ENCODE measurements around the gene KIF16B. TPM values are rescaled to one million over a fixed set of nuclear protein-coding genes. Genes with fewer than 3 reads are reported as not detected.

Gene KIF16B
- total and polyA plus RNA-seq, 10 of the 15 experiments (the other 5 are each of a cell fraction or from before 2014, with no cell fraction given), result 0.21 to 5.2 (median 3.0) TPM

GRCh38 chr20:16432466-16433292 is 140.6 kb downstream of the KIF16B start (continued):
- TF ChIP-seq, protein P1, sequence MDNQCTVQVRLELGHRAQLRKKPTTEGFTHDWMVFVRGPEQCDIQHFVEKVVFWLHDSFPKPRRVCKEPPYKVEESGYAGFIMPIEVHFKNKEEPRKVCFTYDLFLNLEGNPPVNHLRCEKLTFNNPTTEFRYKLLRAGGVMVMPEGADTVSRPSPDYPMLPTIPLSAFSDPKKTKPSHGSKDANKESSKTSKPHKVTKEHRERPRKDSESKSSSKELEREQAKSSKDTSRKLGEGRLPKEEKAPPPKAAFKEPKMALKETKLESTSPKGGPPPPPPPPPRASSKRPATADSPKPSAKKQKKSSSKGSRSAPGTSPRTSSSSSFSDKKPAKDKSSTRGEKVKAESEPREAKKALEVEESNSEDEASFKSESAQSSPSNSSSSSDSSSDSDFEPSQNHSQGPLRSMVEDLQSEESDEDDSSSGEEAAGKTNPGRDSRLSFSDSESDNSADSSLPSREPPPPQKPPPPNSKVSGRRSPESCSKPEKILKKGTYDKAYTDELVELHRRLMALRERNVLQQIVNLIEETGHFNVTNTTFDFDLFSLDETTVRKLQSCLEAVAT (IDR thresholded peaks at IDR 0.05), result no peak
- no peak for TF ChIP-seq MYC (IDR thresholded peaks at IDR 0.05; ENCODE audit: insufficient read depth, insufficient read length, insufficient replicate concordance, low read length, severe bottlenecking)
- no peak for TF ChIP-seq POLR2AphosphoS2 (IDR thresholded peaks at IDR 0.05; ENCODE audit: low read depth, low read length)
- TF ChIP-seq BMI1 (IDR thresholded peaks at IDR 0.05; ENCODE audit: borderline replicate concordance), result no peak

DNA sequence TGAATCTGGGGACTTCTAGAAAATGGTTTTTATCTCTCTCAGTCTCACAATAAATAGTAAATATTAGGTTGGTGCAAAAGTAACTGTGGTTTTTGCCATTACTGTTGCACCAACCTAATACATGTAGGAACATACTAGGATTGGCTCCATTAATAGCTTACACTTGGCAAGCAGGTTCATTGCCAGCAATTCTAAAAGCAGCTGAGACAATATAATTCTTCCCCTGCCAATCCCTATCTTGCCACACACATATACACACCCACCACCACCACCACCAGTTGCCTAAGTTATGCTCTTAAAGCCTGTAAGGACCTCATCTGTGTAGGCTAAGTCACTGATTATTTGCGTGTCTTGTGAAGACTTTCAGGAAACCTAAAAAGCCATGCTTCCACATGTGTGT is 145.1 kb downstream of the KIF16B start:
- DNase-seq (ENCODE audit: low read depth, low spot score), result no peak
- ChIA-PET CTCF (no interaction called here), SMC1A (ENCODE audit: uncharacterized antibody, unreplicated experiment) (no interaction called here), RAD21 (ENCODE audit: unreplicated experiment) (no interaction called here), POLR2A (no interaction called here)
- no peak for FAIRE-seq
- ATAC-seq, result no peak
- Histone ChIP-seq H3K79me2 (ENCODE audit: control insufficient read depth, insufficient read depth, low read length) (no peaks in the 10 kb centered on the region), H3K36me3 (ENCODE audit: control insufficient read depth in 2 of 2, insufficient read depth in 2 of 2, low read length in 1 of 2) (no peaks in the 10 kb centered on the region), H3K4me1 (ENCODE audit: control insufficient read depth, insufficient read depth, low read length) (no peaks in the 10 kb centered on the region), H2AFZ (ENCODE audit: control insufficient read depth, low read depth, low read length) (no peak overlapping the region), H3K9ac (ENCODE audit: control insufficient read depth, insufficient read depth, low read length) (no peak overlapping the region), H3K4me2 (ENCODE audit: control insufficient read depth, insufficient read depth) (no peak overlapping the region), H3K27me3 (replicated peaks in 1 of 2; ENCODE audit: control insufficient read depth in 2 of 2, insufficient read depth in 2 of 2, low read length in 1 of 2) (no peaks in the 10 kb centered on the region), H4K20me1 (ENCODE audit: control insufficient read depth, insufficient read depth) (no peaks in the 10 kb centered on the region), H3K4me3 (no peak overlapping the region), H3K9me3 (replicated peaks; ENCODE audit: control insufficient read depth, insufficient read depth, low read length) (no peaks in the 10 kb centered on the region), H3K27ac (ENCODE audit: control insufficient read depth, insufficient read depth) (no peak overlapping the region)
- in situ Hi-C loops (cut with MboI), result no loop called here
- BruUV-seq (replicated peaks), result no TSS peak
- 100% methylated on average over 1 of the region's 1 CpG for WGBS (ENCODE audit: insufficient coverage, insufficient replicate concordance, low lambda C conversion rate, missing lambda C conversion rate)
- intact Hi-C loops (cut with micrococcal nuclease; ENCODE audit: unreplicated experiment), result no loop called here
- TF ChIP-seq PAX8 (IDR thresholded peaks at IDR 0.05) (no peak), EZH2 (IDR thresholded peaks at IDR 0.05; ENCODE audit: borderline replicate concordance, control insufficient read depth, low read depth, low read length) (no peak), RB1 (IDR thresholded peaks at IDR 0.05; ENCODE audit: borderline replicate concordance) (no peak), DPF2 (IDR thresholded peaks at IDR 0.05) (no peak)
- TF ChIP-seq, protein P2, sequence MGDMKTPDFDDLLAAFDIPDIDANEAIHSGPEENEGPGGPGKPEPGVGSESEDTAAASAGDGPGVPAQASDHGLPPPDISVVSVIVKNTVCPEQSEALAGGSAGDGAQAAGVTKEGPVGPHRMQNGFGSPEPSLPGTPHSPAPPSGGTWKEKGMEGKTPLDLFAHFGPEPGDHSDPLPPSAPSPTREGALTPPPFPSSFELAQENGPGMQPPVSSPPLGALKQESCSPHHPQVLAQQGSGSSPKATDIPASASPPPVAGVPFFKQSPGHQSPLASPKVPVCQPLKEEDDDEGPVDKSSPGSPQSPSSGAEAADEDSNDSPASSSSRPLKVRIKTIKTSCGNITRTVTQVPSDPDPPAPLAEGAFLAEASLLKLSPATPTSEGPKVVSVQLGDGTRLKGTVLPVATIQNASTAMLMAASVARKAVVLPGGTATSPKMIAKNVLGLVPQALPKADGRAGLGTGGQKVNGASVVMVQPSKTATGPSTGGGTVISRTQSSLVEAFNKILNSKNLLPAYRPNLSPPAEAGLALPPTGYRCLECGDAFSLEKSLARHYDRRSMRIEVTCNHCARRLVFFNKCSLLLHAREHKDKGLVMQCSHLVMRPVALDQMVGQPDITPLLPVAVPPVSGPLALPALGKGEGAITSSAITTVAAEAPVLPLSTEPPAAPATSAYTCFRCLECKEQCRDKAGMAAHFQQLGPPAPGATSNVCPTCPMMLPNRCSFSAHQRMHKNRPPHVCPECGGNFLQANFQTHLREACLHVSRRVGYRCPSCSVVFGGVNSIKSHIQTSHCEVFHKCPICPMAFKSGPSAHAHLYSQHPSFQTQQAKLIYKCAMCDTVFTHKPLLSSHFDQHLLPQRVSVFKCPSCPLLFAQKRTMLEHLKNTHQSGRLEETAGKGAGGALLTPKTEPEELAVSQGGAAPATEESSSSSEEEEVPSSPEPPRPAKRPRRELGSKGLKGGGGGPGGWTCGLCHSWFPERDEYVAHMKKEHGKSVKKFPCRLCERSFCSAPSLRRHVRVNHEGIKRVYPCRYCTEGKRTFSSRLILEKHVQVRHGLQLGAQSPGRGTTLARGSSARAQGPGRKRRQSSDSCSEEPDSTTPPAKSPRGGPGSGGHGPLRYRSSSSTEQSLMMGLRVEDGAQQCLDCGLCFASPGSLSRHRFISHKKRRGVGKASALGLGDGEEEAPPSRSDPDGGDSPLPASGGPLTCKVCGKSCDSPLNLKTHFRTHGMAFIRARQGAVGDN (IDR thresholded peaks at IDR 0.05), result no peak

Measured in GM12878 (cell line).